NCI-H128 (cell line): ENCODE results near the gene CSNK1D.

Source experiments
- DNase-seq: peaks from one replicate; lab custom pipeline; 2025; ENCODE audit not compliant: unreplicated experiment; lab: John Stamatoyannopoulos, UW

The CSNK1D gene

DNA sequence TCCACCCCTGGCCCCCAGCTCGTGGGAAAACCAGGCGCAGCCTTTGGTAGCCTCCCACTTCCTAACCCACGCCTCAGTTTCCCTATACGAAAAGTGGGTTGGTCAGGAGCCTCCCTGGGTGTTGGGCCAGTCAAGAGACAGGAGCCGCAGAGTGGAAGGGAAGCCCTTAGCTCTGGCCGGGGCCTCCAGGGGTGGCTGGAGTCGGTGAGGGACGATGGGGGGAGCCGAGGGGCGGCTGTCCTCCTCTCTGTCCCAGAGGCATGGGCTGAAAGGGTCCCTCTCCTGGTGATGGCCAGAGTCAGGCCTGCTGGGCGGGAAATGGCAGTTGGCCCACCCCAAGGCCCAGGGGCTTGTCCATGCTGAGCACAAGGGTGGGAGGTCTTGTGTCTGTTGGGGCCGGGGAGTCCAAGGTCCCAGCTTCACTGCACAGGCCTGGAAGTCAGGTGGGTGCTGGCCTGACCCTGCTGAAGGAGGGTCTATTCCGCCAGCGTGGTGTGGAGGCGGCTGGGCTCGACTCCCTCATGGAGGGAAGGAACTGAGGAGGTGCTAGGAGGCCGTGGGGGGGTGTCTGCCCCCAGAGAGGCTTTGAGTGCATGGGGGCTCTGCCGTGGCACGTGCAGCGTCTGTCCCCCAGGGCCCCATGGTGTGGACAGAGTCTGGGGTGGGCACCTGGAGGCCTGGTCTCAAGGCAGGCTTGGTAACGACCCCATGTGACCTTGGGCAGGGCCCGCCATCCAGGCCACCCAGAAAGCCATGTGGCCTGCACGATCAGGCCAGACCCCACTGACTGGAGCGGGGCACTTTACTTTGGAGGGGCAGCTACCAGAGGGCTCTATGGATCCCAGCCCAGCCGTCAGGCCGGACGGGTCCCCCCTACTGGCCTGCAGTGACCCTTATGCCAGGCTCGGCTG, 43.5 kb downstream of the CSNK1D start:
- DNase-seq: no peak

GRCh38 chr17:82228842-82229697, 44.4 kb downstream of the CSNK1D start, which contains the start of gene SLC16A3:
Gene SLC16A3, plus strand, starts transcription at chr17:82229042. Its CDS starts 6,967 bp downstream, at chr17:82236009.
- peak; percentile 4 for DNase-seq

DNA sequence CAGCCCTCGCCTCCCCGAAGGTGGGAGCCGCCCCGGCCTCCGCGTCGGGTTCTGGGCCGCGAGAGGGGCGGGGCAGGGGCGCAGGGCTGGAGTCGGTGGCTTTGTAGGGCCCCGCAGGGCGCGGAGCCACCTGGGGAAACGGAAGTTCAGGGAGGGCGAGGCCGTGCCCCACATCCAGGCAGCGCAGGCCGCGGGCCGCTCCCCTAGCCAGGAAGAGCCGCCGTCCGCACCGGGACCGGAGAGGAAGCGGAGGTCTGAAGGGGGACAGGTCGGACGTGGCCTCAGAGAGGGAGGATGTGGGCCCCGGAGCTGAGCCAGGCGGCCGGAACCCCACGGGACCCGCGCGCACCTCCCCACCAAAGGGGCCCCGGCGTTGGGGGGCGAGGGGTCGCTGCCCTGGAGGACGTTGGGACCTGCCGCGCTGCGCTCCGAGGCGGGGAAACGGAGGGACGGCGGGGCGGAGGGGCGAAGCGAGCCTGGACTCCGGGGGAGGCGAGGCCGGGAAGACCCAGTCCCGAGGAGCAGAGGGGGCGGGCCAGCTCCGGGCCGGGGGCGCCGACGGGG, 45.1 kb downstream of the CSNK1D start:
- no peak for DNase-seq

GRCh38 chr17:82227629-82228277, 45.7 kb downstream of the CSNK1D start:
- DNase-seq: no peak

DNA sequence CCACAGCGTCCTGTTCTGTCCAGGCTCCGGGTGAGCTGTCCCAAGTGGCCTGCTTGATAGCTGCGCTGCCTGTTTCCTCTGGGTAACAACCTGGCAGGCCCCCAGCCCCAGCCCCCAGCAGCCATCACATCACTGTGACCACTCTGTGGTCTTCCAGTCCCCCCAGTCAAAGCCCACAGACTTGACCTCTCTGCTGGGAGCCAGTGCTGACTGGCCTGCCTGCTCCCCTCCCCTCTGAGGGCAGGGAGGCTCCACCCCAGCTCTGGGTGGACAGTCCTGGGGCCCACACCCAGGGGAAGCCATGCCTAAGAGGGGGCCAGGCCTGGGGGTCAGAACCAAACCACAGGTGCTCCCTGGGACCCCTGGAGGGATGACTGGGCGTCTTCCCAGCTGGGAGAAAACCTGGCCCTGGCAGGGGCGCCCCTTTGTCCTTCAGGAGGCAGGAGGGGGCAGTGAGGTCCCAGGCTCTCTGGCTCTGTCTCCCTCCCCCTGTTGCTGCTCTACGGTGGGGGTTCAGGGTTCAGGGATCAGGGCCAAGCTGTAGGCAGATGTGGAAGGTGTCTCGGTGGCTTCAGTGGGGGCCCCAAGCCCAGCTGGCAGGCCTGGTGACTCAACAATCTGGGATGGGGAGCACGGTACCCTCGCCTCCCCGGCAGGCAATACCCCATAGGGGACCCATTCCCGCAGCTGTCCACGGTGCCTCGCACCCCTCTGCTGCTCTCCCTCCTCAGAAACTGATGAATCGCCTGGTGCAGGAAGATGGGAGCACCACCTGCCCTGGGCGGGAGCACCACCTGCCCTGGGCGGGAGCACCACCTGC, 46.5 kb downstream of the CSNK1D start:
- no peak for DNase-seq

- no peak for DNase-seq
Measured at GRCh38 chr17:82226146-82226808, 47.2 kb downstream of the CSNK1D start.

GRCh38 chr17:82225368-82226029, 48.0 kb downstream of the CSNK1D start:
- no peak for DNase-seq

DNA sequence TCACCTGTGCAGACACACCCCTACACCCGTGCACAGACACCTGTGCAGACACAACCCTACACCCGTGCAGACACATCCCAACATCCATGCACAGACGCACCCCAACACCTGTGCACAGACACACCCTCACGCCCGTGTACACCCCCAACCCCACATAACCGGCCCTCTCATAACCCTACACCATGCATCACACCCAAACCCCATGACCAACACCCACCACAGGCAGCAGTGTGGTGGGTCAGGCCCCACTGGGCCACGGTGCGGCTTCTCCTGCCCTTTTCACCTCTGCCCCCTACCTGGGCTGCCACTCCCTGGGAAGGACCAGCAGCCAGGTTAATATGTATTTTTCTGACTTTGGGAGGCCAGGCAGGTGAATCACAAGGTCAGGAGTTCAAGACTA, 48.8 kb downstream of the CSNK1D start:
- DNase-seq: no peak

- DNase-seq: no peak
Measured at GRCh38 chr17:82223517-82223916, 50.0 kb downstream of the CSNK1D start.

DNA sequence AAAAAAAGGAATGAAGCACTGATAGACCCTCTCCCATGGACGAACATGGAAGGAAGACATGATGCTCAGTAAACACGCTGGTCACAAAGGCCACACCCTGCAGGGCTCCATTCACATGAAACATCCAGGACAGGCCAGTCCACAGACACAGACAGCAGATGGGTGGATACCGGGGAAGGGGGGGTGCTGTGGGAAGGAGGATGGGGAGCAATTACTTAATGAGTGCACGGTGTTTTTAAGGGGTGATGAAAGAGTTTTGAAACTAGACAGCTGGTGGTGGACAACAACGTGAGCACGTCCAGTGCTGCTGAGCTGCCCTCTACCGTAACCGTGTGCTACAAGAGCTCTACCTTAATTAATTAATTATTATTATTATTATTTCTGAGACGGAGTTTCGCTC, 50.7 kb downstream of the CSNK1D start:
- DNase-seq: no peak

DNA sequence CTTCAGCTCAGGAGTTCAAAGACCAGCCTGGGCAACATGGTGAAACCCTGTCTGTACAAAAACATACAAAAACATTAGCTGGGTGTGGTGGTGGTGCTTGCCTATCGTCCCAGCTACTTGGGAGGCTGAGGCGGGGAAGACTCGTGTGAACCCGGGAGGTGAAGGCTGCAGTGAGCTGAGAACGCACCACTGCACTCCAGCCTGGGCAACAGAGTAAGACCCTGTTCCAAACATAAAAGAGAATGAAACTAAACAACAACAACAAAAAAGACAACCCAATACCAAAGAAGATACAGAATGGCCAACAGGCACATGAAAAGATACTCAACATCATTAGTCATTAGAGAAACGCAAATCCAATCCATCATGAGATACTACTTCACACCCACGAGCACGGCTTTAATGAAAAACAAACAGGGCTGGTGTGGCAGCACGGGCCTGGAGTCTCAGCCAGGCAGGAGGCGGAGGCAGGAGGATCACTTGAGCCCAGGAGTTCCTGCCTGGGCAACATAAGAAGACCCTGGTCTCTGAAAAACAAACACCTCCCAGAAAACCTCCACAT, 52.1 kb downstream of the CSNK1D start:
- DNase-seq: no peak

DNA sequence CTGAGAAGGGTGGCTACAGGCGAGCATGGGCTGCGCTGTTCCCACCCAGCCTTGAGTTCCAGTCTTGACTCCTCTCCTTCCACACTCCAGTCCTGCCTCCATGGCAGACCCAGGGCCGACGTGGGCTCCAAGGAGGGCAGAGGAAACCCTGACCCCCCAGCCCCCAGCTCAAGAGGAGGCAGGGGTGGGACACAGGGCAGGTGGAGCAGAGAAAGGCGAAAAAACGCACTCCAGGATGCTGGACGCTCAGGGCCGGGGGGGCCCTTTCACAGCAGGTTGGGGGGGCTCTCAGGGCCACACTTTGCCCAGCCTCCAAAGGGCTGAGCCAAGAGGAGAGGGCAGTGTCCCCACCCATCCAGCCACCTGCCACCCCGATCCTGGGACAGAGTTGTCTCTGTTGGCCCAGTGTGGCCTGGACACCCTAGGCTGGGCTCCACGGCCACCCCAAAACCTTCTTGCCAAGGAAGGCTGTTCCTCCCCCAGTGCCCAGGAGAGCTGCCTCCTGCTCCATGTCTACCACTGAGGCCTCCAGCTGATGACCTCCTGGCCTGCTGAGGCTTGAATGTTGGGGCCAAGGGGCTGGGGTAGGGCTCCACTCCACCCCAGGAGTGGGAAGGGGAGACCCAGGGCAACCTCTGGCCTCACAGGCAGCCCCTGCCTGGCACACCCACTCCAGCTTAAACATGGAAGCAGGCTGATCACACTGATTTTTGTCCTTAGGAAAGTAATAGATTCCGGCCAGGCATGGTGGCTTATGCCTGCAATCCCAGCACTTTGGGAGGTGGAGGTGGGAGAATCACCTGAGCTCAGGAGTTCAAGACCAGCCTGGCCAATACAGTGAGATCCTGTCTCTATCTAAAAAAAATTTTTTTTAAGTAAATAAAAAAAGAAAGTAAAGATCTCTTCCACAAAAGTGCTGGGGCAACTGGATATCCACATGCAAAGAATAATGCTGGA, 53.5 kb downstream of the CSNK1D start:
- no peak for DNase-seq

DNA sequence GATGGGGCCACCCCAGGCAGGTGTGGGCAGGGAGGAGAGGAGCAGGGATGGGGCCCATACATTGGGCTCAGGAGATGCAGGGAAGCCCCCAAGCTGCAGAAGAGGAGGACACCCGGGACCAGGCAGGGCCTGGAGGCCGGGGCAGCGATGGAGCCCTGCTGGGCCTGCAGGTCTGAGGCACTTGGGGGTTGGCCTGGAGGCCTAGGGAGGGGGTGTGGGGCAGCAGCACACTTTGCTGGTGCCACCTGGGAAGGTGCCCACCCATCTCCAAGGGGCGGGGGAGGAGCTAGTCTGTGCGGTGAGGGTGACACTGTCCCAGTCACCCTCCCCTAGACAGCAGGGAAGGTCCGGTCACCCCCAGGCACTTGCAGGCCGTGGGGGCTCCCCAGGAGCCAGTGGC, 54.4 kb downstream of the CSNK1D start:
- DNase-seq: no peak

DNA sequence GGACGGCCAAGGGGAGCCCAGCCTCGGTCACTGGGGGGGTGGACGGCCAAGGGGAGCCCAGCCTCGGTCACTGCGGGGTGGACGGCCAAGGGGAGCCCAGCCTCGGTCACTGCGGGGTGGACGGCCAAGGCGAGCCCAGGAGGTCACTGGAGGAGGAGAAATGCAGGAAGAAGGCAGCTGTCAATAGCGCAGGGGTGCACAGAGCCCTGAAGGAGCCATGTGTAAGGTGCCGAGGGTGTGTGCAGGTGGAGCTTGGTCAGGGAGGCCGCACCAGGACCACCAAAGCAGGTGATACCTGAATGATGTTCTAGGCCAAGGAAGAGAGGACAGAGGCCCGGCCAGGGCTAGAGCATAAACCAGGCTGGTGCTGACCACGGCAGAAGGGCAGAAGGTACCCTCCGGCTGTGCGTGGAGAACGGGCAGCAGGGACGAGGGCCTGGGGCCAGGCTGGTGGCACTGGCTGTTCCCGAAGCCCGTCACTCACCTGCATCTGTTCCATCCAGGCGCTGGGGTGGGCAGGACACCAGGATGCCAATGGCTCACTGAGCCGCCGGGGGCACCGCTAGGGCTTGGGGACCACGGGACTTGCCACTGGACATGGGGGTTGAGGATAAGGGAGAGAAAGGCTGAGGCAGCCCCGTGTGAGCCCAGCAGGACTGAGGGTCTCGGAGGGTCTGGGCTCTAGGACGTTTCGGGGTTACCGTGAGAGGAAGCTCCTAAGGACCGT, 55.0 kb downstream of the CSNK1D start:
- no peak for DNase-seq

- no peak for DNase-seq
Measured at GRCh38 chr17:82217530-82218204, 55.8 kb downstream of the CSNK1D start.

- no peak for DNase-seq
Measured at GRCh38 chr17:82217120-82217529, 56.4 kb downstream of the CSNK1D start.
